Measurements from ENCODE around the gene SVIL.

SVIL gene, protein sequence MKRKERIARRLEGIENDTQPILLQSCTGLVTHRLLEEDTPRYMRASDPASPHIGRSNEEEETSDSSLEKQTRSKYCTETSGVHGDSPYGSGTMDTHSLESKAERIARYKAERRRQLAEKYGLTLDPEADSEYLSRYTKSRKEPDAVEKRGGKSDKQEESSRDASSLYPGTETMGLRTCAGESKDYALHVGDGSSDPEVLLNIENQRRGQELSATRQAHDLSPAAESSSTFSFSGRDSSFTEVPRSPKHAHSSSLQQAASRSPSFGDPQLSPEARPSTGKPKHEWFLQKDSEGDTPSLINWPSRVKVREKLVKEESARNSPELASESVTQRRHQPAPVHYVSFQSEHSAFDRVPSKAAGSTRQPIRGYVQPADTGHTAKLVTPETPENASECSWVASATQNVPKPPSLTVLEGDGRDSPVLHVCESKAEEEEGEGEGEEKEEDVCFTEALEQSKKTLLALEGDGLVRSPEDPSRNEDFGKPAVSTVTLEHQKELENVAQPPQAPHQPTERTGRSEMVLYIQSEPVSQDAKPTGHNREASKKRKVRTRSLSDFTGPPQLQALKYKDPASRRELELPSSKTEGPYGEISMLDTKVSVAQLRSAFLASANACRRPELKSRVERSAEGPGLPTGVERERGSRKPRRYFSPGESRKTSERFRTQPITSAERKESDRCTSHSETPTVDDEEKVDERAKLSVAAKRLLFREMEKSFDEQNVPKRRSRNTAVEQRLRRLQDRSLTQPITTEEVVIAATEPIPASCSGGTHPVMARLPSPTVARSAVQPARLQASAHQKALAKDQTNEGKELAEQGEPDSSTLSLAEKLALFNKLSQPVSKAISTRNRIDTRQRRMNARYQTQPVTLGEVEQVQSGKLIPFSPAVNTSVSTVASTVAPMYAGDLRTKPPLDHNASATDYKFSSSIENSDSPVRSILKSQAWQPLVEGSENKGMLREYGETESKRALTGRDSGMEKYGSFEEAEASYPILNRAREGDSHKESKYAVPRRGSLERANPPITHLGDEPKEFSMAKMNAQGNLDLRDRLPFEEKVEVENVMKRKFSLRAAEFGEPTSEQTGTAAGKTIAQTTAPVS (N-terminal part only)

DNA sequence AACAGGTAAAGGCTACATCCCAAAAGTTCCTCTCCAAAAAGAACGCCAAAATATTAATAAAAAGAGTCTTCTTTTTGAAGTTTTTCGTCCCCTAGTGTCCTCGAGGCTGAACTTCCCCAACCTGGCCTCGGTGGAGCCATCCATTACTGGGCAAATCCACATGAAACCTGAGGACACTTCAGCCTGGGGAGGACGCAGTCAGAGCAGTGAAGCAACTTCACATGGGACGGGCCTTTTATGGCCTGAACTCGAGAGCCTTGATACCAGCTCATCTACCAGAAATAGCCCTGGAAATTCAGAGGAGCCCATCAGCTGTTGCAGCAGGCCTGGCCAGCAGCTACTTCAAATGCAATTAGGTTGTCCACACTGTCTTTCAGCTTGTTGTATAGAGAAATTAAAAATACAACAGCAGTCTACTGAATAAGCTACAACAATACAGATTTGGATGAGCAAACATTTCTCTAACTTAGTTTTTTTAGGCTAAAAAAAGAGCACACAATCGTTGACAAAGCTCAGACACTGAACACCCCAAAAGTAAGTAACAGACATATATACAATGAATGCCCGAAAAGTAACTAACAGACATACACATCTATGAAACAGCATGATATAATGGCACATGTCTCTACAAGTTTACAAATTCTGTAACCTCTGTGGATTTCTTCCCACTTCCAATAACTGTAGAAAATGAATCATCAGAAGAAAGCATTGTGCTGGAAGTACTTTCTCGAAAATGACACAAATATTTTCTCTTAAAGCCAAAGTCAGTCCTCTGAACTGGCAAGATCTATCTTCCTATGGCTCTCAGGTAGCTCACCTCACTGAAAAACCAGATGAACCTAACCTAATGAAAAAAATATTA is at the start of gene SVIL:
SVIL (minus strand) TSS at position 208 of the 862 bp plus-strand sequence. CDS start 79,913 bp downstream, outside the sequence.
- Histone ChIP-seq H3K27ac (ENCODE audit: low read depth, low read length, poor library complexity, severe bottlenecking) (no peak within 1 kb of the TSS), H3K9me2 (ENCODE audit: low read depth, low read length) (no peaks in the 10 kb centered on the region), H3K27me3 (ENCODE audit: insufficient read depth, low read length) (no peaks in the 10 kb centered on the region), H3K36me3 (ENCODE audit: insufficient read depth, low read length) (no peaks in the 10 kb centered on the region), H3K4me3 (ENCODE audit: low read depth, low read length, poor library complexity, severe bottlenecking) (no peak within 1 kb of the TSS), H3F3A (ENCODE audit: insufficient read depth, low read length) (no peaks in the 10 kb centered on the region), H2AFZ (ENCODE audit: low read length) (no peak within 1 kb of the TSS), H3K4me2 (ENCODE audit: low read length) (no peak within 1 kb of the TSS), H3K9ac (ENCODE audit: low read length) (no peak within 1 kb of the TSS), H3K4me1 (ENCODE audit: insufficient read depth, low read length, severe bottlenecking) (no peaks in the 10 kb centered on the region), H3K79me2 (ENCODE audit: insufficient read depth, low read length) (no peaks in the 10 kb centered on the region), H4K20me1 (ENCODE audit: insufficient read depth, low read length) (no peaks in the 10 kb centered on the region), H3K9me3 (ENCODE audit: low read length) (no peaks in the 10 kb centered on the region)
- no peak for TF ChIP-seq EZH2 (IDR thresholded peaks at IDR 0.05; ENCODE audit: borderline replicate concordance, low read length)
- TF ChIP-seq, protein P1, sequence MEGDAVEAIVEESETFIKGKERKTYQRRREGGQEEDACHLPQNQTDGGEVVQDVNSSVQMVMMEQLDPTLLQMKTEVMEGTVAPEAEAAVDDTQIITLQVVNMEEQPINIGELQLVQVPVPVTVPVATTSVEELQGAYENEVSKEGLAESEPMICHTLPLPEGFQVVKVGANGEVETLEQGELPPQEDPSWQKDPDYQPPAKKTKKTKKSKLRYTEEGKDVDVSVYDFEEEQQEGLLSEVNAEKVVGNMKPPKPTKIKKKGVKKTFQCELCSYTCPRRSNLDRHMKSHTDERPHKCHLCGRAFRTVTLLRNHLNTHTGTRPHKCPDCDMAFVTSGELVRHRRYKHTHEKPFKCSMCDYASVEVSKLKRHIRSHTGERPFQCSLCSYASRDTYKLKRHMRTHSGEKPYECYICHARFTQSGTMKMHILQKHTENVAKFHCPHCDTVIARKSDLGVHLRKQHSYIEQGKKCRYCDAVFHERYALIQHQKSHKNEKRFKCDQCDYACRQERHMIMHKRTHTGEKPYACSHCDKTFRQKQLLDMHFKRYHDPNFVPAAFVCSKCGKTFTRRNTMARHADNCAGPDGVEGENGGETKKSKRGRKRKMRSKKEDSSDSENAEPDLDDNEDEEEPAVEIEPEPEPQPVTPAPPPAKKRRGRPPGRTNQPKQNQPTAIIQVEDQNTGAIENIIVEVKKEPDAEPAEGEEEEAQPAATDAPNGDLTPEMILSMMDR (IDR thresholded peaks at IDR 0.05; ENCODE audit: low read length): no peak

DNA sequence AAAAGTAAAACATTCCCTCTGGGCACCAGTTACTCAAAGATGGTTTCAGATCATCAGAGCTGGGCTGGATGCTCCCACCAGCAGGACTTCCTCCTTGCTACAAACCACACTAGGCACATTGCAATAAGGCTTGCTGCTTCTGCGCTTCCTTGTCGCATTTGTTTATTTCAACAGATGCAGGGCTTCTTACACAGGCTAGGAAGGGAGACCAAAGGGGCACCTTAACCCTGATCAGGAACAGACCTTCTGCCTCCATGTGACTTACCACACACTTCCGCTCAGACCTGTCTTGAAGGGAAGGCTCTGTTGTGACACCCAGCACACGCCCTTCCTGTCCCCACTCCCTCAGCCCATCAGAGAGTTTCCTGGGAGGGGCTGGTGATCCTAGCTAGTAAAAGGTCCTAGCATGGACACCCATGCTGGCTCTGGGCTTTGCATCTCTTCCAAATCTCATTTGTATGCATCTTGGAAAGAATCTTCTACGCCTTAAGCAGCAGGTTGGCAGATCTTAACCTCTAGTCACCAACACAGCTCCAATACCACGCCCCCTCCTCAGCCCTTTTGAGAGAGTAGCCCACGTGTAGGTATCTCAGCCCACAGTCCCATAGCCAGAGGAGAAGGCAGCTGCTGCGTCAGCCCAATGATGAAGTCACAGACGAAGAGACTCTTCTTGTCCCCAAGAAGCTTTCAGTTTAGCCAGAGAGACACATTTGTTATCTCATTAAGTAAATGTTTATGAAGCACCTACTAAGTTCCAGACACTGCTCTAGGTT is 47.1 kb upstream of the SVIL start:
- Histone ChIP-seq H3K9me3 (ENCODE audit: low read length) (no peaks in the 10 kb centered on the region), H3K27ac (ENCODE audit: low read depth, low read length, poor library complexity, severe bottlenecking) (no peak overlapping the region), H3K4me2 (ENCODE audit: low read length) (no peak overlapping the region), H4K20me1 (ENCODE audit: insufficient read depth, low read length) (no peaks in the 10 kb centered on the region), H3F3A (ENCODE audit: insufficient read depth, low read length) (no peaks in the 10 kb centered on the region), H3K9ac (ENCODE audit: low read length) (no peak overlapping the region), H3K36me3 (ENCODE audit: insufficient read depth, low read length) (no peaks in the 10 kb centered on the region), H3K79me2 (ENCODE audit: insufficient read depth, low read length) (no peaks in the 10 kb centered on the region), H2AFZ (ENCODE audit: low read length) (no peak overlapping the region), H3K27me3 (ENCODE audit: insufficient read depth, low read length) (no peaks in the 10 kb centered on the region), H3K4me3 (ENCODE audit: low read depth, low read length, poor library complexity, severe bottlenecking) (no peak overlapping the region), H3K9me2 (ENCODE audit: low read depth, low read length) (no peaks in the 10 kb centered on the region), H3K4me1 (ENCODE audit: insufficient read depth, low read length, severe bottlenecking) (no peaks in the 10 kb centered on the region)
- TF ChIP-seq, protein P1 (IDR thresholded peaks at IDR 0.05; ENCODE audit: low read length): no peak
- TF ChIP-seq EZH2 (IDR thresholded peaks at IDR 0.05; ENCODE audit: borderline replicate concordance, low read length): no peak

Data from OCI-LY1 (cell line).